CD4-positive, alpha-beta T cell treated with Interleukin-4 for 1 hour (primary cell): ENCODE data around the gene CNOT4.

Experiments
- DNase-seq, 2 donors: peaks; one replicate each; pipeline ENCODE4 v3.0.0-alpha.2; 2020 to 2022

Gene CNOT4

GRCh38 chr7:135391514-135391913 is 118.4 kb downstream of the CNOT4 start:
- no peak for DNase-seq

GRCh38 chr7:135390829-135391228 is 119.1 kb downstream of the CNOT4 start:
- no peak for DNase-seq

- DNase-seq: no peak
These were observed 119.9 kb downstream of the CNOT4 start for GRCh38 chr7:135389971-135390370.

- DNase-seq: no peak
These were observed 121.3 kb downstream of the CNOT4 start for GRCh38 chr7:135388616-135389015.

DNA sequence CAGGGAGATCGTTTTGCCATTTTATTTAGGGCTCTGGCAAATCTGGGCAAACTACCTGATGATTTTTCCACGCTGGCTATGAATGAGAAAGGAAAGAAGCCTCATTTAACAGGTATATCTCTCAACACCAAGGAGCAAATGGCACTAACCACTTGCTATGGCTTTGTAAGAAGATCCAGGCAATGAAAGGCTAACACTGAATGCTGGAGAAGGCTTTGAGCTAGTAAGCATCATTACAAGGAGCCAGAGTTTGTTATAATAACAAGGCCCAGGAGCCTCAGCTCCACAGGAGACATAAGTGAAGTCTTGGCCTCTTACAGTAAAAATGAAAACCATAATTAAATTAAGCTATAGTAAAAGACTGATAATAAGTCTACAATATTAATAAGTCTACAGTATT is 123.1 kb downstream of the CNOT4 start:
- no peak for DNase-seq

GRCh38 chr7:135386181-135386580 is 123.7 kb downstream of the CNOT4 start:
- no peak for DNase-seq

GRCh38 chr7:135385209-135385608 is 124.7 kb downstream of the CNOT4 start:
- DNase-seq: no peak

- no peak for DNase-seq
These were observed 126.3 kb downstream of the CNOT4 start for GRCh38 chr7:135383525-135384175.

GRCh38 chr7:135382173-135382572 is 127.7 kb downstream of the CNOT4 start:
- no peak for DNase-seq

- DNase-seq: no peak
These were observed 128.5 kb downstream of the CNOT4 start for GRCh38 chr7:135381369-135381768.

DNA sequence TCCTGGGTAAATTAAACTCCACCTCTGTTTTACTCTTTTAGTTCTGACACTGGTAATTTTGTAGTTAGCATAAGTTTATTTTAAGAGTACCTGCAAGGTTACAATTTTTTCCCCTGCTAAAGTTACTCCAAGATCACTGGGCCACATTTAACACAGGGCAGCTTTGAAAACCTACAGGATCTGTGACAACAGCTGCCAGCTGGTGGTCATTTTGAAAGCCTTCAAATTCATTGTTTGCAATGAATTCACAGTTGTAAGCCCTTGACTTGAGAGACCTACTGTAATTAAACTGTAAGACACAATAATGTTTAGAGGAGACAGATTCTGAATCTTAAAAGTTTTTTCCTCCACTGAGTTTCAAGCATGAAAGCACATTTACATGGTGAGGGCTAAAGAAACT is 129.6 kb downstream of the CNOT4 start:
- DNase-seq: no peak

DNA sequence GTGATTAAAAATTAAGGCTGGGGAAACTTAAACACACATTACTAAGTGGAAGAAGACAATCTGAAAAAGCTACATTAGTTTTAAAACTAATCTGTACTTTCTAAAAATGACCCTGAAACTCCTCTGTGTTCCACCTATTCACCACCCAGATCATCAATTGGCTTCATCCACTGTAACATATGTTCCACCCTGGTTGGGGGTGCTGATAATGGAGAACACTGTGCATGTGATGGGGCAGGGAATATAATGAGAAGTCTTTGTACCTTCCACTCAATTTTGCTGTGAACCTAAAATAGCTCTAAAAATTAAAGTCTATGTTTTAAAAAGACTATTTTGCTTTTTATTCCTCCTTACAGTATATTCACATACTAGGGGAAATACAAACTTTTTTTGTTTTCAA is 132.7 kb downstream of the CNOT4 start:
- DNase-seq: no peak

- DNase-seq: no peak
These were observed 133.8 kb downstream of the CNOT4 start for GRCh38 chr7:135375908-135376699.

GRCh38 chr7:135374736-135375135 is 135.2 kb downstream of the CNOT4 start:
- no peak for DNase-seq

GRCh38 chr7:135372222-135372621 is 137.7 kb downstream of the CNOT4 start:
- no peak for DNase-seq

- DNase-seq: no peak
These were observed 139.2 kb downstream of the CNOT4 start for GRCh38 chr7:135370656-135371055.

- DNase-seq: no peak
These were observed 140.5 kb downstream of the CNOT4 start for GRCh38 chr7:135369405-135369804.

- no peak for DNase-seq
These were observed 141.3 kb downstream of the CNOT4 start for GRCh38 chr7:135368416-135369186.

DNA sequence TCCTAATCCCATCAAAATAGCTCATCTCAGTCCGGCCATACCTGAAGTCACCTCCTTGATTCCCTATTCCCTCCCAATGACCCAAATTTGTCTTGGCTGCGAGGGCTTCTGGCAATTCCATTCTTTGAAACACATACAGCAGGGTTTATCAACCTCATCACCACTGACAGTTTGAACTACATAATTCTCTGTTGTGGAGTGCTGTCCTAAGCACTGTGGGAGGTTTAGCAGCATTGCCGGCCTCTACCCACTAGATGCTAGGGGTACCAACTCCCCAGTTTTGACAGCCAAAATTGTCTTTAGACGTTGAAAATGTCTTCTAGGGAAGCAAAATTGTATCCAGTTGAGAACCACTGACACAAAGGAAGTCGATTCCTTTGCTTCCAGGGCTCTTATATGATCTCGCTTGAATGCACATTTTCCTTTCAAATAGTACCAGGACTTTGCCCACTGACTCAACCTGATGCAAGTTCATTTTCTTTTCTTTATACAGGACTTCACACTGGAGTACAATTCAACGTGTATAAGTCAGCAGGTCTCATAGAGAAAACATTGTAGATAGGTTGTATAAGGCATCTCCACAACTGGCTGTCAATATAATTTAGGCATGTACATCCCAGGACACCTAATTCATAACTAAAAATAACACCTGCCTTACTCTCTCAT is 142.9 kb downstream of the CNOT4 start:
- DNase-seq: no peak

GRCh38 chr7:135365721-135366120 is 144.2 kb downstream of the CNOT4 start:
- no peak for DNase-seq

- no peak for DNase-seq
These were observed 145.7 kb downstream of the CNOT4 start for GRCh38 chr7:135364206-135364605.

DNA sequence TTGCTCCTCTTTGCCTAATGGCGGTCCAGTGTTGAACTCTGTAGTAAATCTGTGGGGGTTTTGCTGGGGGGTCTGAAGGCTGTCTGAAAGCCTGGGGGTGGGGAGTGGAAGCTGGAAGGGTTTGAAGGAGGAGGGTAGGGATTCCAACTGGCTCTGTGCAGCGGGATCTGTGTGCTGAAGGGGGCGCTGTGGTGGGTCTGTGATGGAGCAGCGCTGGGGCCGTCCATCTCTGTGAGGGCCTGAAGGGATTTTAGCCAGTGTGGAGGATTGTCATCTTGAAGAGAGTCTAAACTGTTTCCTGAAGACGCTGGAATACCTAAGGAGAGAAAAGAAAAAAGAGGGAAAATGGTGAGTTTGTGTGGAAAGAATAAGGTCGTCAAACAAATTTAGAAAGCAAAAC is 147.0 kb downstream of the CNOT4 start:
- DNase-seq: no peak

DNA sequence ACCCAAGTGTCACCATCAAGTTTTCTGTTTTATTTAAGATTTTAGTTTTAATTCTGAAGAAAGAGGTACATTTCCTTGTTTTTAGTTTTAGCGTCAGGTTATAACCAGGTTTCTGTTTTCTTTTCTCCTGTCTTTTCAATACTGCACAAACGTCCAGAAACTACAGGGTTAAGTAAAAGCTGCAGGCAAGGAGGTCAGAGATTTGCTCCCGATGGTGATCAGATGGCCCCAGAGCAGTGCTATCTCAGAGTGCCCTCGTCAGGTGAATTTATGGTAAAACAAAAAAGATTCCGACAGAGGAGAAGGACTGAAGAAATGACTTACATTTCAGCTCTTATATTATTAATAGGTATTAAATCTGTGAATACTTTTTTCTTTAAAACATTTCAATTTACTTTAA is 148.1 kb downstream of the CNOT4 start:
- DNase-seq: no peak
